ENCODE results near the gene VPS13C.

VPS13C gene

DNA sequence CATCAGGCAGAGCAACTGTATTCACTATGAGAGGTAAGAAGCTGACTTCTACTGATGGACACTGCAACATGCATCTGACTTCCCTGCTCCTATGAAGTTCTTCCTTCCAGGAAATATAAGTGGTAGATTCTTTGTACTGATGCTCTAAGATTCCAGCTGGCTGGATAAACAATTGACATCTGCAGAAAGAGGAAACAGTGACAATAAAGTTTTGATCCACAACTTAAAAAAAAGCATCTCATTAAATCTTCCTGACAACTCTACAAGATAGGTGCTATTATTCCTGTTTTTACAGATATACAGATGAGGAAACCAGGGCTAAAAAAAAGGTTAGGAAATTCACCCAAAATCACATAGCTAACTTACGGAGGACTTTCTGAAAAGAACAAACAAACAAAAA, 142.8 kb downstream of the VPS13C start:
- no peak for DNase-seq

DNA sequence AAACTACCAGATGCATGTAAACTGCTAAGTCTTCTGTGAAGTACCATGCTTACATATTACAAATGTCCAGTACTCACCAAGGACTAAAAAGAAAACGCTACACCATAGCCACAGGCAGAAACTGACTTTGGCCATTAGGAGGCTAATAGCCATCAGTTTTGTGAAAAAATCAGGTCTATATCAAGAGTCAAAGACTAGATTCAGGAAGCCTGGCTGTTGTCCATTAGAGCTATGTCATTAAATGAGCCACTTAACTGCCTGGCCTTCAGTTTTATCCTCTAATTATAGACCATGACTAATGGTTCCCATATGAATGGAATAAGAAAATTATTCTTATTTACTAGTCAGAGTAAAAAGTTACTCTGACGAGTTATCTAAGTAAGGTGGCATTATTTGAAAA, 144.1 kb downstream of the VPS13C start:
- no peak for DNase-seq

DNA sequence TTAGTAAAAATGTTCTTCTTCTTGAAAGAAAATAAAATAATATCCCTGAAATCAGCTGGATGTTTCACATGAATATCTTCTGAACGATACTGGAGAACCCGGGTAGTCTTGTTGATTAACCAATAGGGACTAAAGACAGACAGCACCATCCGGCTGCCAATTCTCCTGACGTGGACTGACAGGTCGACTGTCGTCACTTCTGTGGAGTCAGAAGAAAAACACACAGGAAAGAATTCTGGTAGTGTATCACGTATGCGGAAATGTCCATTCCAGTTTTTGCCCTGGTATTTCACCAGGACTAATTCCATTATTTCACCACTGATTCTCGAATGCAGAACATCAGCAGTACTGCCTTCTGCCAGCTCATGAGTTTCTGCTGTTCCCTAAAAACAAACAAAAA, 144.6 kb downstream of the VPS13C start:
- DNase-seq, result no peak

DNA sequence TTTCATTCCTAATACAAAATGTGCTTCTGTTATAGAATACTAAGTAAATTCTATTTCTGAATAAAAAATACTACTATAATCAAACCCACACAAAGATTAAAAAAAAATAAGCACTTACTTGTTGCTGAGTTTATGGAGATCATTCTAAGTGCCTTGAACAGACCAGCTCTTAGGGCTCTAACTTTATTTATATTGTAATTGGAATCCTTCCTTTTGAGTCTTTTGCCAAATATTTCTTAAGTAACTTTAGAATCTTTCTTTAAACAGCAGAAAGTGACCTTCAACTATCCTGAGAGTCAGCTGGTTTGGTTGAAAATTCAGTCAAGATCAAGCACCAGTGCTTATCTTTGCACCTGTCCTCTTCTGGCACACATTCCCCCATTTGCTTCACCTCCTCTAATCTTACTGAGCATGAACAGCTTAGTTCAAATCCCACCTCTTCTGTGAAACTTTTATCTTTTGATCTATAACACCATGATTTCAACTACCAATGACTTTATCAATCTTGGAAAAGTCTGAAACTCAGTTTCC, 149.3 kb downstream of the VPS13C start:
- no peak for DNase-seq

DNA sequence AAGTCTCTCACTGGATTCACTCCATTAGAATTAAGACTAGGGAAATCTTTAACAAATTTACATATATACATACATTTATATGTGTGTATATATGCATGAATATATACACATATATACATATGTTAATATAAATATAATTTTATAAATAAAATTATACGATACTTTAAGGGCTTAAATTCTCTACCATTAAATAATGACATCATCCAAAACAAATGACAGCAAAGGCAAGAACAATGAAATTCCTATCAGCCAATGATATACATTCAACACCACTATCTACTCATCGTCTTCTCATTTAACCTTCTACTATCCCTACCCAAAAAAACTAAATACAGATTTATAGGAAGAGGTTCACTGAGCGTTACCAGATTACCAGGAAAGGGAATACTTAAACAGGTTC, 152.0 kb downstream of the VPS13C start:
- no peak for DNase-seq

DNA sequence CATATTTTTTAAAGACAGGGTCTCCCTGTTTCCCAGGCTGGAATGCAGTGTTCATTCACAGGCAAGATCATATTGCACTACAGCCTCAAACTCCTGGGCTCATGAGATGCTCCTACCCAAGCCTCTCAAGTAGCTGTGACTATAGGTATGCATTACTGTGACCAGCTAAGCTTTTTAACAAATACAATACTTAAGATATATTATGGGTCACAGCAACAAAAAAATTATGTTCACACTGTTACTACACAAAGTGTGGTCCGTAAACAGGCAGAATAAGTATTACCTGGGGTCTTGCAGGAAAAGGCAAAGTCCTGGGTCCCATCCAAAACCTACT, 152.5 kb downstream of the VPS13C start:
- no peak for DNase-seq

DNA sequence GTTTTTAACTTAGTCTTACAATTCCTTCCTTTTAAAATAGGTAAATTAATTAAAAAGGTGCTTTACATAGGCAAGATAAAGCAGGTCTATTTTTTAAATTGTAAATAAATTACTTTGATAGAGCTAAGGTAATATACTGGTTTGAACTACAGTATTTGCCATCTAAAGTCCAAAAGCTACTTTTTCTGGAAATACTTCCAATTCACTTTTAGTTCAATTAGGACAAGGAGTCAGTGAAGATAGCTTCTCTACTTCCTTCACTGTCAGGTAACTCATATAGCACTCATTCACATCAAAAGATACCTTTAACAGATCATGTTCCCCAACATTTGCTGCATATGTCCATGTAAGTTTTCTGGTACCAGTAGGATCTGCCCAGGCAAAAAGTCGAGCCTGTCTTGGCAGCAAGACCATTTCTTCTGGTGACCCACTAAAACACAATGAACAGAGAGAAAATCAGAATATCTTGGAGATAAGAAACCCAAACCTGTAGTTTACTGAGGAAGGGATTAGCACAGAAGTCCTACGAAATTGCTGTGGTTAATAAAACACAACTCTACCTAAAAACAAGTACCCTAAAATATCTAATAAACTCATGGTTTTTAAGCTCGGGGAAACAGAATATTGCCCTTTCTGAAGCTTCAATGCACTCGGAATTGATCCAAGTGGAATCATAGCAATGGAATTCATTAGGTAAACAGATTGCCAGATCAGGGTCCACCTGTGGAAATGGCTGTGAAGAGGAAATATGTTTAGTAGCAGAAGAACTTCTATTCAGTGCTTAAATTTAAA, 153.1 kb downstream of the VPS13C start:
- DNase-seq, result no peak

DNA sequence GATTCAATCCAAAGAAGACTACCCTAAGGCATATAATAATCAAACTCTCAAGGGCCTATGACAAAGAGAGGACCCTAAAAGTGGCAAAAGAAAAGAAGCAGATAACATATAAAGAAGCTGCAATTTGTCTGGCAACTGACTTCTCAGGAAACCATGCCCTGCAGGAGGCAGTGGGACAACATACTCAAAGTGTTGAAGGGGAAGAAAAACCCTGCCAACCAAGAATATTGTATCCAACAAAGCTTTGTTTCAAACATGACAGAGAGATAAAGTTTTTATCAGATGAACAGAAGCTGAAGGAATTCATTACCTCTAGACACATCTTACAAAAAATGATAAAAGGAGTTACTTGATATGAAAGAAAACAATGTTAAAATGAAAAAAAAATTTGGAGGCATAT, 167.1 kb downstream of the VPS13C start:
- DNase-seq, result no peak

DNA sequence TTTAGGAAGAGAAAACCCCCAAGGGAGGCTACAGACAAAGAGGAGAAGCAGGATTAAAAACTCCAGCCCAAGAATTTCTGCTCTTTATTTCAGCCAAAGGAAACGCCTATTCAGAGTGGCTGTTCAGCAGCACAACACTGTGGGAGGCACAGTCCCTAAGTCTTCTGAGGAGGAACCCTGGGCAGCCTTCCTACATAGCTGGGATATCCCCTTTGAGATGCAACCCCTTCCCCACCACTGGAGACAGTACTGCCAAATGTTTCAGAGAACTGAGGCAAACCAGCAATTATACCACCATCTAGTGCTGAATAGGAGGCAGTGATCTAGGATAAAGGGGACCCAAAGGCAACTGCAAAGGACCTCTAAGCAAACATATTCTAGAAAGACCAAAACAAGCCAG, 168.1 kb downstream of the VPS13C start:
- DNase-seq, result no peak

DNA sequence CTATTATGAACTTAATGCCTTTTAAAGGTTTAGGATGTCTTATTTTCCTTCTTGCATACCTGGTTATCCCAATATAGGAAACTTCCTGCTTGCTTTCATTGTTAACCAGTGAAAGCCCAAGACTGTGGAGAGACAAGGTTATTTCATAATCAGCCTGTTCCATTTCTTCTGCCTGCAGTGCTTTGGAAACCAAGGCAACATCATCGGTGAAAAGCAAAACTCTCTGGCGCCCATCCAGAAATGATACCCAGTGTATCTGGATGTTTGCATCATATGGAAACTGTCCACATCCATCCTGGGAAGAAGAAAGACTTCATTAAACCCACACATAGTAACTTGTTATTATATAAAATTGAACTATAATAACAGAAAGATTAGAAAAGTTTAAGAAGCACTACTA, 170.1 kb downstream of the VPS13C start:
- no peak for DNase-seq

DNA sequence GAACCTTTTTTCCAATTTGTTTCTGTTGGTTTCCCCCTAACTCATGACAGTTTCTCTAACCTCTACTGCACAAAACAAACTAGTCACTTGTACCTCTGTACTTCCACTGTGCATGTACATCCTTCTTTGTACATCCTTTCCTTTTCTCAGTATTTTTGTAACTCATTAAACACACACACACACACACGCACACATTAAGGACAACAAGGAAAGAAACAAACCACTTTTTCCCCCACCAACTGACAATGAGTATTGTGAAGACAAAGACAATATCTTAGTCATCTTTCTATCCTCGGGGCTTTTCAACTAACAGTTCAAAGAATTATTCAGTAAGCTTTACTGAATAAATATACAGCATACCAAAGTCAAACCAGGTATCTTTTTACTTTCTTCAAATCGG, 170.5 kb downstream of the VPS13C start:
- DNase-seq, result no peak

DNA sequence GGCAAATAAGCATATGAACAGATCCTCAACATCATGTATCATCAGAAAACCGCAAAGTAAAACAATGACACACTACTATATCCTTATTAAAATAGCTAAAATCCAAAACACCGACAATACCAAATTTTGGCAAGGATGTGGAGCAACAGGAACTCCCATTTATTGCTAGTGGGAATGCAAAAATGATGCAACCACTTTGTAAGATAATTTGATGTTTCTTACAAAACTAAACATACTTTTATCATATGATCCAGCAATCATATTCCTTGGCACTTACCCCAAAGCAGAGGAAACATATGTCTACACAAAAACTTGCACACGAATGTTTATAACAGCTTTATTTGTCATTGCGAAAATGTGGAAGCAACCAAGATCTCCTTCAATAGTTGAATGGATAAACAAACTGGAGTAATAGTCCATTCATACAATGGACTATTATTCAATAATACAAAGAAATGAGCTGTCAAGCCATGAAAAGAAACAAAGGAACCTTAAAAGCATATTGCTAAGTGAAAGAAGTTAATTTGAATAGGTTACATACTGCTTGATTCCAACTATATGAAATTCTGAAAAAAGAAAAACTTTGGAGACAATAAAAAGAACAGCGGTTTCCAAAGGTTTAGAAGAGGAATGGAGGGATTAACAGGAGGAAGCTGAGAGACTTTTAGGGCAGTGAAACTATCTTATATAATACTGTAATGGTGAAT, 172.0 kb downstream of the VPS13C start:
- no peak for DNase-seq

DNA sequence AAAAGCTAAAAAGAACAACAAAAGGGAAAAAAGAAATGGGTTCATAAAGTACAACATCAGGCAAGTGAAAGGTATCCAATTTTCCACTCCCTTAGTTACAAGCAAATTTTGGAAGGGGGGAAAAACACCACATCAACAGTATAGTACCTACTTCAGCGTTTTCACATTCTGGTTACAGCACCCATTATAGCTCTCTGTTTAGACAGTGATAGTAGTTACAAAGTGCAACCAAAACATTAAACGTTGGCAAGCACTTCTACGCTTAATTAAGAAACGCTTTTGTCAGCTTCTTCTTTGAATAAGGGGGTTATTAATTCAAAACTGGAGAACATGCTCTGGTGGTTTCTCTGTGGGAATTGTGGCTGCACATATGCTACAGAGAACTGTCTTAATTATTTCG, 180.2 kb downstream of the VPS13C start:
- DNase-seq, result no peak

DNA sequence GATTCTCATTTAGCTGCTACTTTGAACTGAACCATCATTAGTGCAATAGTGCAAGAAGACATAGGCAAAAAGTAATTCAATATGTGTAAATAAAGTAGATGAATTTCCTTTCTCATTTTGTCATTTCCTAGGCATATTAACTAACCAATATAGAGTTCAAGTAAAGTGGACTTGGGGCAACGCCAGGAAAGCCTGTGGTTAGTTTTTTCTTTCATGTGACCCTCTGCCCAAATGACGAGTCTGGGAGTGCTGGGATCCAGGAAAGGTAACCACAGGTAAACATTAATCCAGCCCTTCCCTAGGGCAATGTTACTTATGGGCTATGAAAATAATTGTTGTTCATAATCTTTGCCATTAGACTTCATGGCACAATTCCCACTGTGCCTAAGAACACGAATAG, 181.0 kb downstream of the VPS13C start:
- DNase-seq, result no peak

DNA sequence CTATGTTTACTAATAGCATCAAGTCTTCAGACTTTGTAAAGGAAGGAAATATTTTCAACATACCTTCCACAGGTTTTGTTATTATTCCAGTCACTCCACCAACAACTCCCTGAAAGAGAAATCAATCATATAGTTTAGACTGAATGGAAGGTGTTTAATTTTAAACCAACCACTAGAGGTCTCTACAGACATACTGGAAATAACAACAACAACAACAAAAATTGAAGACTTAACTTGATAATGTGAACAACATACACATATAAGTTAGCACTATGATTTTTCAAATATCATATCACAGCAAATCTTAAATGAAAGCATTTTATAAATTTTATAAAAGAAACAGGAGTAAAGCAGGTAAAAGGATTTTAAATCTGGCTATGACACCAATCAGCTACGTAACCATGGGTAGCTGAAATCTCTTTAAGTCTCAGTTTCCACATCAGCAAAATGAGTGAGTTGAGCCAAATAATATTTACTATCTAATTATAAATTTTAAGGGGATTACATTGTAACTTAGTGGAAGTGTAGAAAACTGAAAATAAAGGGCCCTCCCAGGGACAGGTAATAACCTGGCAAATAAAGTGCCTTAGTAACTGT, 188.2 kb downstream of the VPS13C start:
- no peak for DNase-seq

DNA sequence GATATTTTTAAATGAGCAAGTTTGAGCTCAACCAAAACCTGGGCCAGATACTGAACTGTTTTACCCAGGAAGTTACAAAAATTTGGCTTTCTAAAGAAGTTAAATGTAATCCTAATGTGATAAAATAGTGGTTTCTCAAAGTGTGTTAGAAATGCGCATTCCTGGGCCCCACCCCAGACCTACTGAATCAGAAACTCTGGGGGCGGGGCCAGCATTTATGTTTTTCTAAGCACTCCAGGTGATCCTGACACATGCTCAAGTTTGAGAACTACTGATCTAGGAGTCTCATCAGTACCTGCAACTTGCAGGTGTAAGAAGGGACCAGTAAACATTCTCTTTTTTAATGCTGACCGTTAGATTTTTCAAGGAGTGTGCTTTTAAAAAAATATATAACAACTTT, 190.6 kb downstream of the VPS13C start:
- no peak for DNase-seq

DNA sequence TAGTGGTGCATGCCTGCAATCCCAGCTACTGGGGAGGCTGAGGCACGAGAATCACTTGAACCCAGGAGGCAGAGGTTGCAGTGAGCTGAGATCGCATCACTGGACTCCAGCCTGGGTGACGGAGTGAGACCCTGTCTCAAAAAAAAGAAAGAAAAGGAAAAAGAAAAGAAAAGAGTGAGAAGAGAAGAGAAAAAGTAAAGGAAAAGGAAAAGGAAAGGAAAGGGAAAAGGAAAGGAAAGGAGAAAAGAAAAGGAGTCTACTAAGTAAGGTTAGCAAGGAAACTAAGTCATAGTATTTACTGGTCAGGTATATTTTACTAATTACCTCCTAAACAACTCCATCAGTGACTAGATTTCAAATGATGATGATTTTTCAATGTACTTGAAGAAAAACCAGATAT, 198.3 kb downstream of the VPS13C start:
- no peak for DNase-seq

DNA sequence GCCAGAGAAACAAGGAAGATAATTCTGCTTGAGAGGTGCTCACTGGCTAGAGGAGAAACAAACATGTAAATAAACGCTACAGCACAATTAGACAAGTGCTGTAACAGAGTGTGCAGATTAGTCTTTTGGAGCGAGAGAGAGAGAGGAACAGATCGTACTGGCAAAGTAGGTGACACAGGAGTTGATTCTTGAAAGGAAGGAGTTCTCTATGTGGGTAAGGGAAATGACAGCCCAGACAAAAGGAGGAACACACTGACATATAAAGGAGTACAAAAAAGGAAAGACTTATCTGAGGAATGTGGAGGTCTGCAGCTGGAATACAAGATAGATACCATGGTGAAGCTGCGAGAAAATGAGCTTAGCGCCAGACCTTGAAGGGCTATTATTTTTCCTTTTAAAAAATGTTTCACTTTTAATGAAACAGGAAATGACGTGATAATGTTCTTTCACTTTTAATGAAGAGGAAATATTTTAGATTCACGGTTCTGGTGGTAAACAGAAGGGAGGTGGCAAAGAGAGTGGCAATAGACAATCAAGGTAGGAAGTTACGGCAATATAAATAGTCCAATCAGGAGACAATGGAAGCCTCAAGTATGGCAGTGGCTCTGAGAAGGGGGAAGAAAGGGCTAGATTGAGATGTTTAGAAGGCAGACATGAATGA, 202.9 kb downstream of the VPS13C start:
- no peak for DNase-seq

DNA sequence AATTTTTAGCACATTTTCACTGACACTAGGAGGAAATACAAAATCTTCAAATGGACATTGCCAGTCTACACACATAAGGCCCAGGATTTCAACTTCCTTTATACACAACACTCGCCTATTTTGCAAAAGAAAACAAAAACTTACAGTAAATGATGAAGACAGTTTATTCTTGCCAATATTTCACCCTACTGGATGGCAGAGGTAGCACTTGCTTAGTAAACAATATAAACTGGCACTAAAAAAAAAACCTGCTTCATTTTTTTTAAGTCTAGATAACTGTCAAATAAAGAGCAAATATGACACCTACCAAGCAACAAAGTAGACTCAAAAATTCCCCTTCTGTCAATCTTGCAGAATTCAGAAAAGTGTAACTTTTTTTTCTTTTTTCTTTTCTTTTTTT, 204.0 kb downstream of the VPS13C start:
- no peak for DNase-seq

DNA sequence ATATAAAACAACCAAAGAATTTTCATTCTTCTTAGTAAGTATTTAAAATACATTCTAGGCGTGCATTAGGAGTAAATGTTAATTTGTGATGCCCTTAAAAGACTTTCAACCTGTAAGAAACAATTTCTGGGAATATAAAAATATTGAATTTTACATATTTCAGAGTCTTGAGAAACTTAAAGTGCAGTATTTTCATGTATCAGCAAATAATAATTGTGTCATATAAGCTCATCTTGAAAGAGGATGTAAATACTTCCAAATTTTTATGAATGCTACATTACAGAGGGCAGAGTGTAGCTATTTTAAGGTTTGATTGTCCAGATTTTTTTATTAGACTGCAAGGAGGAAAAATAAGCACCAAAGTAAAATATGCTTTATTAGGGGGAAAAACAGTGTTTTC, 207.1 kb downstream of the VPS13C start:
- DNase-seq, result no peak

DNA sequence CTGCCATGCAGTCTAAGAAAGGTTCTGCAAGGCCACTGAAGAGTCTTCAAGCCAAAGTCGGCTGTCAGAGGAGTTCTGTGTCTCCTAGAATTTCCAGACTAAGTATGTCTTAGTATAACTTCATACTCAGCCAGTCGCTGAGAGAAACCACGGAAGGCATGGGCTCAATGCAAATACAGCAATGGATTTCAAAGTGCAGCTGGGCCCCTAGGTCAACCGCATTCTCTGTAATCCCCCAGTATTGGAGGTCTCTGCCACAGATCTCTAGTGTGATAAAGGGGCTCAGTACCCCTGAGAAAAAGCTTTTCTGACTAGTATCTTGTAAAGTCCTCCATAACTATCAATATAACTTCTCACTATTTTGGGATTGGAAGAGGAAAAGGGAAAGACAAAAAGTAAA, 208.3 kb downstream of the VPS13C start:
- no peak for DNase-seq

DNA sequence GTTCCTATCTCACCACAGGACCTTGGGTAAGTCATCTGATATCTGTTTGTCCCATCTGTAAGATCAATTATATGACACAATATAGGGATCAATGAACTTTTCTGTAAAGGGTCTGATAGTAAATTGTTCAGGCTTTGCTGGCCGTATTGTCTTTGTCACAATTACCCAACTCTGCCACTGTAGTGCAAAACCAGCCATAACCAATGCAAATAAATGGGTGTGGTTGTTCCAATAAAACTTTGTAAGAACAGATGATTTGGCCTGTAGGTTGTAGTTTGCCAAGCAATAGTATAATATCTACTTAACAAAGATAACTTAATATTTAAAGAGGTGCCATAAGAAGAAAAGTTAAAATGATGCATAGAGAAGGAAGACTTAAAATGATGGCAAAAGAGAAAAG, 210.8 kb downstream of the VPS13C start:
- no peak for DNase-seq

DNA sequence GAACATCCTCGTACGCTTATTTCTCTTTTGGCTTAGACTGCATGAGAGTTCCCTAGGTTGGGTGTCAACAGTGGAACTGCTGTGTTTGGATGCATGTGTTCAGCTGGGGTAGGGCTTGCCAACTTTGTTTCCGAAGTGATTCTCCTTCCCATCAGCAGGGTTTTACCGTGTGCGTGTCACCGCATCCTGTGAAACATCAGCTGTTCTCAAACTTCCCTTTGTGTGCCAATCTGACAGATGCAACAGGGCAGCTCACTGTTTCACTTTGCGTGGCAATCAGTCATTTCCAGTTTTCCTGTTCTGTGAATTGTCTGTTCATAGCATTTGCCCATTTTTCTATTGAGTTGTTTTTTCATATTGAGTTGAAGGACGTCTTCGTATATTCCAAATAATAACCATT, 218.8 kb downstream of the VPS13C start:
- DNase-seq, result no peak

DNA sequence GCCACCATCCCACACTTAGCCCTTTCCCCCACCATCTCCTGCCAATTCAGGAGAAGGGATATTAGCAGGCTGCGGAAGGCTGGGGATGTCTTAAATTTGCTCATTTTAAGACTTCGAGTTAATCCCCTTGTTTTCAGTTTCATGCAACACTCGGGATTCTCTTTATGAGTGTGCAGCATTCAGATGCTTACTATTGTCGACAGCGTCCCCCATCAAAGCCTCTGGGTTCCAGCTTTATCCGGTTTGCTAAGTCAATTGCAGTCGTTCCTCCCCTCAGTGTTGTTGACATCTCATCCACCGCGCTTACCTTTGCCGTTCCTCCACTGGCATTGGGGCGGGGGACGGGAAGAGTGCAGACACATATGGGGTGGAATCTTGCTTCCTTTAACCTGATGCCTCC, 220.2 kb downstream of the VPS13C start:
- no peak for DNase-seq

Data from activated CD4-positive, CD25-positive, alpha-beta regulatory T cell treated with anti-CD3 and anti-CD28 coated beads, Interleukin-2, amount 50 U/mL, for 72 hours (primary cell).